Hepatocyte (in vitro differentiated cells): ENCODE results near the gene FAN1.

Experiments
- CTCF ChIP-seq: fragments of 200-600 bp; sonication (generic); IDR thresholded peaks from 2 replicates; pipeline ENCODE4 v1.5.1; 2016; ENCODE audit warnings: antibody characterized with exemption, mild to moderate bottlenecking; ENCODE audit not compliant: poor library complexity
- EZH2 ChIP-seq: fragments of 200-600 bp; sonication (generic); IDR thresholded peaks from 2 replicates; pipeline ENCODE4 v1.6.1; 2016; ENCODE audit warnings: antibody characterized with exemption, mild to moderate bottlenecking, borderline replicate concordance

- no peak for TF ChIP-seq CTCF
- TF ChIP-seq EZH2 = no peak
Observed at GRCh38 chr15:30906366-30906765, 2.7 kb downstream of the FAN1 start.
